SH-SY5Y (cell line): ENCODE results near the gene C4orf36.

ENCODE experiments used
- GATA2 ChIP-seq: IDR thresholded peaks from 2 replicates; pipeline ENCODE4 v1.6.1; 2011; ENCODE audit warnings: mild to moderate bottlenecking, low read depth, low read length
- GATA3 ChIP-seq: IDR thresholded peaks from 2 replicates; pipeline ENCODE4 v1.6.1; 2011; ENCODE audit warnings: low read depth, mild to moderate bottlenecking, low read length, moderate library complexity

Gene C4orf36

DNA sequence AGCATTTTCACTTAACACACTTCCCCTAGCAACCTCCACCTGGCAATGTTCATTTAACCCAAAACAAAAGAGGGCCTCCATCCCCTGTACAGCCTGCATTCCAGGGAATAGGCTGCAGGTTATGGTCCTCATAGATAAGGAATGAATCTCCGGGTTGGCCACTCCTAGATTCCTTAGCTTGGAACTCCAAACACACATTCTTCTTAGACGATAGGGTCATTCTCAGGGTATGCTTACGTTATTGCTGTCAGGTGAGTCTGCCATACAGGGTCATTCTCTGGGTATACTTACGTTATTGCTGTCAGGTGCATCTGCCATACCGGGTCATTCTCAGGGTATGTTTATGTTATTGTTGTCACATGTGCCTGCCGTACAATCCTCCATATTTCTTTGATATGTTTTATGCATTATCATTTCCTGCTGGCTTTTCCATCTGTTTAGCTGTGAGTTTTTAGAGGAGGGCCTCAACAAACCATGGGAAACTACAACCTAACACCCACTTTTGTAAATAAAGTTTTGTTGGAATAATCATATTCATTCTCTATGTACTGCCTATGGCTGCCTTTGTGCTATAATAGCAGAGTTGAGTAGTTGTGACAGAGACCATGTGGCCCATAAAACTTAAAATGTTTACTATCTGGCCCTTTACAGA lies 34.3 kb upstream of the C4orf36 start:
- TF ChIP-seq GATA2 (no peak), GATA3 (no peak)

DNA sequence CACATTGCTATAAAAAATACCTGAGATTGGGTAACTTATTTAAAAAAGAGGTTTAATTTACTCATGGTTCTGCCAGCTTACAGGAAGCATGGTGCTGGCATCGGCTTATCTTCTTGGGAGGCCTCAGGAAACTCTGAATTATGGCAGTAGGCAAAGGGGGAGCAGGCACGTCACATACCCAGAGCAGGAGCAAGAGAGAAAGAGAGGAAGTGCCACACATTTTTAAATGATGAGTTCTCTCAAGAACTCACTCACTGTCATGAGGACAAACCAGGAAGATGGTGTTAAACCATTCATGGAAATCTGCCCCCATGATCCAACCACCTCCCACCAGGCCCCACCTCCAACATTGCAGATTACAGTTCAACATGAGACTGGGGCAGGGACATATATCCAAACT lies 32.6 kb upstream of the C4orf36 start:
- TF ChIP-seq GATA2 (no peak), GATA3 (no peak)

DNA sequence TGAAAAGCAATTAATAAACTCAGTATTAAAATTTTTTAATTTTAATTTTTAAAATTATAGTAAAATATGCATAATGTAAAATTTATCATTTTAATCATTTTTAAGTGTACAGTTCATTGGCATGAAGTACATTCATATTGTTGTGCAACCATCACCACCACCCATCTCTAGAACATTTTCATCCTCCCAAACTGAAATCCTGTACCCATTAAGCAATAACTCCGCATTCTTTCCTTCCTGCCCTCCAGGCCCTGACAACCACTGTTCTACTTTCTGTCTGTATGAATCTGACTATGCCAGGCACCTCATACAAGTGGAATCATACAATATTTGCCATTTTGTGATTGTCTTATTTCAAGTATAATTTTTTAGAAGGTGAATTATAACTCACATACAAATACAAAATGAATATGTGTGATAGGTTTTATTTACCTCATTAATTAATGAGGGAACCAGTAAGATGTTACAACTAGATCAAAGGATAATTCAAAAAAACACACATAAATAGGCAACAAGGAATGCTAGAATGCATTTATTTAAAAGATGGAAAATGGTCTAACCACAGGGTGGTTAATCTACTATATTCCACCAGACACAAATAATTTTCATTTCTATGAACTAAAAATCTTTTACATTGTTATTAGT lies 29.5 kb upstream of the C4orf36 start:
- TF ChIP-seq GATA2 (no peak), GATA3 (no peak)

DNA sequence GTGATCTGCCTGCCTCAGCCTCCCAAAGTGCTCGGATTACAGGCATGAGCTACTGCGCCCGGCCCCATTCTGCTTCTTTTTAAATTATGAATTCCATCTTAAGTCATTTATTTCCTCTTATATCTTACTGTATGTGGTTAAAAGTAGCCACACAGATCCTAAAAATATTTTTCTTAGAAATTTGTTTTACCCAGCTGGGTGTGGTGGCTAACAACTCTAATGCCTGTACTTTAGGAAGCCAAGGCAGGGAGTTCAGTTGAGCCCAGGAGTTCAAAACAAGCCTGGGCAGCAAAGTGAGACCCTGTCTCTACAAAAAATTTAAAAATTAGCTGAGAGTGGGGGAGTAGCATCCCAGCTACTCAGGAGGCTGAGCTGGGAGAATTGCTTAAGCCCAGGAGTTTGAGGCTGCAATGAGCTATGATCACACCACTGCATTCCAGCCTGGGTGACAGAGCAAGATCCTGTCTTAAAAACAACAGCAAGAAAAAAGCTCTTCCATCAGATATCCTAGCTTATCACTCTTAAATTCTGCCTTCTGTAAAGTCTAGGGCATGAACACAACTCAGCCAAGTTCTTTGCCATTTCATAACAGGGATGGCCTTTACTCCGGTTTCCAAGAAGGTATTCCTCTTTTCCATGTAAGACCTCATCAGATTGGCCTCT lies 27.5 kb upstream of the C4orf36 start:
- TF ChIP-seq GATA2 (no peak), GATA3 (no peak)

DNA sequence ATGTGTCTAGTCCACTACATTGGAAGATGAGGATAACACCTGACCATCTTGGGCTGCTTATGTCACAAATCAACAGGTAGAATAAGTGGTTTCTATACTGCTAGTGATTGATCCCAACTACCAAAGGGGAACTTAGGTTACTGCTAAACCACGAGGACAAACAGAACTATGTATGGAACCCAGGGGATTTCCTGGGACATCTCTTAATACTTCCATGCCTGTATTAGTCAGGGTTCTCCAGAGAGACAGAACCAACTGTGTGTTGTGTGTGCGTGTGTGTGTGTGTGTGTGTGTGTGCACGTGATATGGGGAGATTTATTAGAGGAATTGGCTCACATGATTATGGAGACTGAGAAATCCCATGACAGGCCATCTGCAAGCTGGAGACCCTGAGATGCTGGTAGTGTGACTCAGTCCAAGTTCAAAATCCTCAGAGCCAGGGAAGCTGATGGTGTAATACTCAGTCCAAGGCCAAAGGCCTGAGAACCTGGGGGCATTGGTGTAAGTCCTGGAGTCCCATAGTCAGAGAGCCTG lies 26.4 kb upstream of the C4orf36 start:
- TF ChIP-seq GATA2: no peak
- no peak for TF ChIP-seq GATA3

DNA sequence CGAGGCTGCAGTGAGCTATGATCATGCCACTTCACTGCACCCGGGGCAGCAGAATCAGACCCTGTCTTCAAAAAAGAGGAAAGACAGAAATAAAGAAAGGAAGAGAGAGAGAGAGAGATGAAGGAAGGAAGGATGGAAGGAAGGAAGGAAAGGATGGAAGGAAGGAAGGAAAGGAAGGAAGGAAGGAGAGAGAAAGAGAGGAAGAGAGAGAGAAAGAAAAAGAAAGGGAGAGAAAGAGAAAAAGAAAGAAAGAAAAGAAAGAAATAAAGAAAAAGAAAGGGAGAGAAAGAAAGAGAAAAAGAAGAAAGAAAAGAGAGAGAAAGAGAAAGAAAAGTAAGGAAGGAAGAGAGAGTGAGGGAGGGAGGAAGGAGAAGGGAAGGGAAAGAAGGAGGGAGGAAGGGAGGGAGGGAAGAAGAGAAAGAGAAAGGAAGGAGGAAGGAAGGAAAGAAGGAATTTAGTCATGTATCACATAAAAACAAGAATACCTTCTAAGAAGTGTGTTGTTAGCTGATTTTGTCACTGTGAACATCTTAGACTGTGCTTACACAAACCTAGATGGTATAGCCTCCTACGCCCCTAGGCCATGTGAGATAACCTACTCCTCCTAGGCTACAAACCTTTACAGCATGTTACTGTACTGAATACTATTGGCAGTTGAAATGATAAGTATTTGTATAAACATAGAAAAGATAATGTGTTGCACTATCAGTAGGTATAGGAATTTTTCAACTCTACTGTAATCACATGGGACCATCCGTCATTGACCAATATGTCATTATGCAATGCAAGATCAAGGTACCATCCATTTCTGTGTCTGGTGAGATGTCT lies 25.2 kb upstream of the C4orf36 start:
- no peak for TF ChIP-seq GATA3
- no peak for TF ChIP-seq GATA2

DNA sequence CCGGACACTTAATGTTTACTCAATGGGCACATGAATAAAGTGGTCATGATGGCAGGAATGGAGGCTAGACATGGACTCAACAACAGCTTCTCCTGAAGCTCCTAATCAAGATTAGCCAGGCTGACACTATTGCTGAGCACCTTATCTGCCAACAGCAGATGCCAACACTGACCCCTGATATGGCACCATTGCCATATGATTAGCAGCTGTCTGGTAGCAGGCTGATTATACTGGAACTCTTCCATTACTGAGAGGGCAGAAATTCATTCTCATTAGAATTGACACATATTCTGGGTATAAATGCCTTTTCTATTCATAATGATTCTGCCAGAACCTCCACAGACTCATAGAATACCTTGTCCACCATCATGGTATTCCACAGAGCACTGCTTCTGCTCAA lies 24.2 kb upstream of the C4orf36 start:
- TF ChIP-seq GATA3: no peak
- no peak for TF ChIP-seq GATA2

DNA sequence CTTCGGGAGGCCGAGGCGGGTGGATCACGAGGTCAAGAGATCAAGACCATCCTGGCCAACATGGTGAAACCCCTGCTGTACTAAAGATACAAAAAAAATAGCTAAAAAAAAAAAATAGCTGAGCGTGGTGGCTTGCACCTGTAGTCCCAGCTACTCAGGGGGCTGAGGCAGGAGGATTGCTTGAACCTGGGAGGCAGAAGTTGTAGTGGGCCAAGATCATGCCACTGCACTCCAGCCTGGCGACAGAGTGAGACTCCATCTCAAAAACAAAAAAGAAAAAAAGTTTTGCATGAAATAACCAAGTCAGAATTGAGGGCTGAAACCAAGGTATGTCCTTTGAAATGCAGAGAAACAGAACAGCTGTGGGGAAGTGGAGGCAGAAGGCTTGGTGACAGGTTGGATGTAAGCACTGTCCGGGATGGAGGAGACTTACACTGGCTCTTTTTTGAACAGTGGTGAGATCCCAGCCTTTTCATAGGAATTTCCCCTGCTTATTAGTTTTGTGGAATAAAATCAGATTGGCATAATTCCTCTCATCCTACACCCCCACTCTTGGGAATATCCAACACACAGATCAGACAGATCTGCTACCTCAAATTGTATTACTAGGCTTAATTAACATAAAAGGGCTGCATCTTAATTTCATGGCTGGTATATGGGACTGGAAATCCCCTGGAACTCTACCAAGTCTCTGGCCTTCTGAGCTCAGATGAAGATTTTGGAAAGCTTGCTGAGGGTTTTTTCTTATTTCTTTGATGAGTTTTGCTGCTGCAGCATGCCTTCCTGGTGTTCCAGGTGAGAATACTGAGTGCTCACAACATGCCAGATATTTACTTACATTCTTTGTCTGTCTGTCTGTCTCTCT lies 18.8 kb upstream of the C4orf36 start:
- no peak for TF ChIP-seq GATA2
- no peak for TF ChIP-seq GATA3

DNA sequence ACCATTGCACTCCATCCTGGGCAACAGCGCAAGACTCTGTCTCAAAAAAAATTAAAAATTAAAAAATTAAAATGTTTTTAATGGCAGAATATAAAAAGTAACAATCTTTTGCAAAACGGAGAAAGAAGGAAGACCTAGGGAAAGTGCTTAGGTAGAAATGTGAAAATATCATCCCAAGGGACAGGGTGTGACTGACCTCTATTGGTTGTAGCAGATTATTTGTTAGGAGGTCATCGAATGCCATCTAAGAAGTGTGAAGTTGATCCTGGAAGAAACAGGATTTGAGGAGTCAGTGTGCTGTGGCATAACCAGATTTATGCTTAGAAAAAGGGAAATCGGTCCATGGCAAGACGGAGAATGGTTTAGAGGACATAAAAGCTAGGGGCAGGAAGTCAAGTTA lies 18.1 kb upstream of the C4orf36 start:
- no peak for TF ChIP-seq GATA3
- no peak for TF ChIP-seq GATA2

DNA sequence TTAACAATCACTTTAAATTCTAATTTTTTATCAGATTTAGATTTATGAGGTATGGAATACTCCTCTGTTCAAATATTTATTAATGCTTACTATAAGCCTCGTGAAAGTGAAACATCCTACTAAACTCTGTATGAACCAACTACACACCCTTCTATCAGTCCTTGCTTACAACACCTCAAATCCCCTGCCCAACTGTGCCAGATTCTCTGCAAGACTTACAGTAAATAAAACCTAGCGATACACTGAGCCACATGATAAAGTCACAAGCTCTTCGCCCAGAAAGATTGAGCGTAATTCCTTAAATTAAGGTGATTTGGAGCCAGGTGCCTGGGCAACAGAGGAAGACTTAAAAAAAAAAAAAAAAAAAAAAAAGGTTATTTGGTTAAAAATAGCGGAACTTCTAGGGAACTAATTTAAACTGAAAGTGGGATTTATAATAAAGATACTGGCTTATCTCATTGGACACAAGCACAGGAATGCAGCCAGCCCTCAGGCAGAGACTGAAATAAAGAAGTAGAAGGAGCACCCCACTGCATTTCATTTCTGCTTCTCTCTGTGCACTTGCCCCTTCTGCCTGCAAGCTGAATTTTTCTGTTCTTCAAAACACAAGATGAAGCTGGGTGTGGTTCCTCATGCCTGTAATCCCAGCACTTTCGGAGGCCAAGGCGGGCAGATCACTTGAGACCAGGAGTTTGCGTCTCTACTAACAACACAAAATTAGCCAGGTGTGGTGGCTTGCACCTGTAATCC lies 17.5 kb upstream of the C4orf36 start:
- TF ChIP-seq GATA3 (no peak), GATA2 (no peak)

DNA sequence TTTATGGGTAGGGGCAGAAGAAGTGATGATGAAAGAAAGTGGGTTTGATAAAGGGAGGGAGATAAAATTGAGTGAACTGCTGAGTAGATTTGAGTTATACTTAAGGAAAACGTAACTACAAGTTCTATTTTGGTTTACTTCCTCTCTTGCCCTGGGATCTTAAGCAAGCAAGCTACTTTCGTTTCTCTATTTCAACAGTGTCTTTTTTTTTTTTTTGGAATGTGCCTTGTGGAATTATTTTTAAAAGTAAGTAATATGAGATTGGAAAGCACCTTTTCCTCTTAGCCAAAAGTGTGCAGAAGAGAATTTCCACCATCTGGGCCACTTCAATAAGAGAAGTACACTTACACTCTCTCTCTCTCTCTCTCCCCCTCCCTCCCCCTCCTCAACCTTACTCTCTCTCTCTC lies 16.0 kb upstream of the C4orf36 start:
- TF ChIP-seq GATA3 (no peak), GATA2 (no peak)

DNA sequence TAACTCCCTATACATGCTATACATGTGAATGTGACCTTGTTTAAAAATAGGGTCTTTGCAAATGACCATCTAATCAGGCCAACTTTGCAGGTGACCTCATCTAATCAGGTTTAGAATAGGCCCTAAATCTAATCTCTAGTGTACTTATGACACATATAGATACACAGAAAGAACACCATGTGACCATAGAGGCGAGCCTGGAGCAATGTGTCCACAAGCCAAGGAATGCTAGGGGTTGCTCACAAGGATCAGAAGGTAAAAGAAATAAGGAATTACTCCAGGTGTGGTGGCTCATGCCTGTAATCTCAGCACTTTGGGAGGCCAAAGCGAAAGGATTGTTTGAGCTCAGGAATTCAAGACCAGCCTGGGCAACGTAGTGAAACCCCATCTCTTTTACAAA lies 9.6 kb upstream of the C4orf36 start:
- TF ChIP-seq GATA3: no peak
- no peak for TF ChIP-seq GATA2
